ENCODE data around the gene TMEM200C.
"Not testable (repeated sequence)": the region's sequence is repeated elsewhere in the genome, so short reads cannot be mapped to it uniquely, and the experiment has no call there.

TMEM200C gene

GRCh38 chr18:5893956-5894610 is 1.2 kb downstream of the TMEM200C start:
- in situ Hi-C loops (cut with MboI; ENCODE audit: low sequenced_read_pairs), result loop anchor here (25.0 kb wide), 1 partner anchor 318 kb away; no protein-coding TSS in a partner anchor

- in situ Hi-C loops (cut with MboI; ENCODE audit: low sequenced_read_pairs), result loop anchor here (25.0 kb wide), 1 partner anchor 319 kb away; no protein-coding TSS in a partner anchor
Measured at GRCh38 chr18:5892823-5893431, 2.4 kb downstream of the TMEM200C start.

- in situ Hi-C loops (cut with MboI; ENCODE audit: low sequenced_read_pairs), result loop anchor here (25.0 kb wide), 1 partner anchor 320 kb away; no protein-coding TSS in a partner anchor
Measured at GRCh38 chr18:5891854-5892215, 3.5 kb downstream of the TMEM200C start.

GRCh38 chr18:5891184-5891853 is 4.0 kb downstream of the TMEM200C start:
- in situ Hi-C loops (cut with MboI; ENCODE audit: low sequenced_read_pairs), result loop anchor here (25.0 kb wide), 1 partner anchor 321 kb away; no protein-coding TSS in a partner anchor

DNA sequence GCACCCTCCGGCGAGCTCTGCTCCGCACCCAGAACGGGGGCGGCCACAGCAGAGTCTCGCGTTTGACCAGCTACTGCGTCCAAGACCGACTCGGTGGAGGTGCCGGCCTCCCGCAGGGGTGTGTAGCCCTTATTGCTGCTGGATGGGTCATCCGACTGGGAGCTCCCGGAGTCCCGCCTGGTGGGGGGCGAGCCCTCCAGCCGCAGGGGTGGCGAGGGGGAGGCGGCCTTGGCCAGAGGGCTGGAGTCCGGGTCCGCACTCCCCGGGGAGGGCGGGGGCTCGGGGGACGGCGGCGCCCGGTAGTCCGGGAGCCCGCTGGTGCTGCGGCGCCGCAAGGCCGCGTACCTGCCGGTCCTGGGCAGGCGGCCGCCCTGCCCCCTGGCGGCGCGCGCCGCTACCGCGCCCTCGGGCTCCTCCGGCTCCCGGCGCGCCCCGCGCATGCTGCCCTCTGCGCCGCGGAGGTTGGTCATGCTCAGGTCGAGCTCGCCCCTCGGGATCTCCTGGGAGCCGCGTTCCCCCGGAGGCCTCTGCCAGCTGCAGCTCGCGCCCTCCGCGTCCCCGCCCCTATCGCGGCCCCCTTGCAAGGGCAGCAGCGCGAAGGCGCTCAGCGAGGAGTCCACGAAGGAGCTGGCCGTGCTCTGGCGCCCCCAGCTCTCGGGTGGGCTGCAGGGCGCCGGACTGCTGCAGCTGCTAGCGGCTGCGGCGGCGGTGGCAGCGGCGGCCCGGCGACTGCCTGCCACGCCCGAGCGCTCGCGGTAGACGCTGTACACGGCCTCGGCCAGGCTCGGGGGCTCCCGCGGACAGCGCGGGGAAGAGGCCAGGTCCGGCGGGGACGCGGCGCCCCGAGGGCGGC is 4.8 kb downstream of the TMEM200C start:
- in situ Hi-C loops (cut with MboI; ENCODE audit: low sequenced_read_pairs), result loop anchor here (25.0 kb wide), 1 partner anchor 322 kb away; no protein-coding TSS in a partner anchor

DNA sequence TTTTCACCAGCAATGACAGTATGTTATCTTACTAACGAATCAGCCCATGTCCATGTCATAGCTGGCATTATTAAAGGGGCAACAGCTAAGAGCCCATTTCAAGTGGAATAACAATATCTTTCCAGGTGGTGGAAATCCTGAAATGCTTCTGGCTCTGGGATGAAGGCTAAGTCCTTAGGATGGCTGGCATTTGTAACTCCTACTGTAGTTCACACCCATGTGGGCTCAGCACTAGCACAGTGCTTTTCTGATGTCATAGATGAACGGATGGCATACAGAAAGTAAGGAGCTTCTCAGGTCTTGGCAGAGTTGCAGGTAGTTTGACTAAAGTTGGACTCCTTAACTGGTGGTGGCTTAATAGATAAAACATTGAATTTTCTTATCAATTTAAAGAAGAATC is 10.0 kb downstream of the TMEM200C start:
- in situ Hi-C loops (cut with MboI; ENCODE audit: low sequenced_read_pairs), result loop anchor here (25.0 kb wide), 1 partner anchor 327 kb away; no protein-coding TSS in a partner anchor

- in situ Hi-C loops (cut with MboI; ENCODE audit: low sequenced_read_pairs), result loop anchor here (25.0 kb wide), 1 partner anchor 328 kb away; no protein-coding TSS in a partner anchor
Measured at GRCh38 chr18:5884375-5884774, 10.9 kb downstream of the TMEM200C start.

GRCh38 chr18:5879479-5879882 is 15.8 kb downstream of the TMEM200C start:
- in situ Hi-C loops (cut with MboI; ENCODE audit: low sequenced_read_pairs), result loop anchor here (25.0 kb wide), 1 partner anchor 333 kb away; no protein-coding TSS in a partner anchor

- in situ Hi-C loops (cut with MboI; ENCODE audit: low sequenced_read_pairs), result loop anchor here (25.0 kb wide), 1 partner anchor 335 kb away; no protein-coding TSS in a partner anchor
Measured at GRCh38 chr18:5876891-5877290, 18.4 kb downstream of the TMEM200C start.

DNA sequence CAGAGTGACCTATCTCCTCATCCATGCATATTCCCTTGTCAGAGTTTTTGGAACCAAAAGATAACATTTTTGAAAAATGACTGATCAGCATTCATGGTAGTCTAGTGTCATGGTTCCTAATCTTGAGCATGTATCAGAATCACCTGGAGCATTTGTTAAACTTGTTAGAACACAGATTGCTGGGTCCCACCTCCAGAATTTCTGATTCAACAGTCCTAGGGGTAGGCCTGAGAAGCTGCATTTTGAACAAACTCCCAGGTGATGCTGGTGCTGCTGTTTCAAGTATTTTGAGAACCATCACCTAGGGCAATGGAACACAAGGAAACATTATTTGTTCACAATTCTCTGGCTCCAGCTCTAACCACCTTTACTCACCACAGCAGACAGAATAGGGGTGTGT is 21.0 kb downstream of the TMEM200C start:
- in situ Hi-C loops (cut with MboI; ENCODE audit: low sequenced_read_pairs), result no loop called here

GRCh38 chr18:5872886-5873285 is 22.4 kb downstream of the TMEM200C start:
- in situ Hi-C loops (cut with MboI; ENCODE audit: low sequenced_read_pairs), result no loop called here

GRCh38 chr18:5871426-5871825 is 23.9 kb downstream of the TMEM200C start:
- in situ Hi-C loops (cut with MboI; ENCODE audit: low sequenced_read_pairs), result no loop called here

- in situ Hi-C loops (cut with MboI; ENCODE audit: low sequenced_read_pairs), result no loop called here
Measured at GRCh38 chr18:5868218-5868854, 27.0 kb downstream of the TMEM200C start.

DNA sequence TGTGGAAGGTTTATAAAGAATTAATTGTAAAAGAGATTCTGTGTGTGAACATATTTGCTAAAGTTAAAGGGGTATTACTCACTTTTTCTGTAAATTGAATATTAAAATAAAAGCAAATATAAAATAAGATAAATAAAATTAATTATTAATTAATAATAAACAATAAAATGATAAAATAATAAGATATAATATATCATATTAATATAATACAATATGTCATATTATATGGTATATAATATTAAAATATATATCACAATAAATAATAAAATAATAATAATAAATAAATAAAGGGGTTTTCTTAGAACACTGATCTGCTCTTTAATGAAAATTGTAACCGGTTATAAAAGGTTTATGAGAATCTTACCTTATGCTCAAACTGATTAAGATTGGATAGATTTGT is 29.8 kb downstream of the TMEM200C start:
- in situ Hi-C loops (cut with MboI; ENCODE audit: low sequenced_read_pairs), result no loop called here

GRCh38 chr18:5862127-5862526 is 33.2 kb downstream of the TMEM200C start:
- in situ Hi-C loops (cut with MboI; ENCODE audit: low sequenced_read_pairs), result not testable (repeated sequence)

DNA sequence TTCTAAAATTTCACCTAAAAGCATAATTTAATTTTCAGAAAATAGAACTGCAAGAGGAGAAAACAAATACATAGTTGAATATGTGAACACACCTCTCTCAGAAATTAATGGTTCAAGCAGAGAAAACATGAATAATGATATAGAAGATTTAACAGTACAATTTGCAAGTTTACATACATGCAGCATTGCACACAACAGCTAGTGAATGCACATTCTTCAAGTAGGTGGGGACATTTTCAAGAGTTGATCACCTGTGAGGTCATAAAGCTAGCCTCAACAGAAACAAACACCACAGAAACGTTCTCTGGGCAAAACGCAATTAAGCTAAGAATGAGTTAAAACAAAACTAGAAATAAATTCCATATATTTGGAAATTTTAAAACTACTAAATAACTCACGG is 38.1 kb downstream of the TMEM200C start:
- in situ Hi-C loops (cut with MboI; ENCODE audit: low sequenced_read_pairs), result no loop called here

DNA sequence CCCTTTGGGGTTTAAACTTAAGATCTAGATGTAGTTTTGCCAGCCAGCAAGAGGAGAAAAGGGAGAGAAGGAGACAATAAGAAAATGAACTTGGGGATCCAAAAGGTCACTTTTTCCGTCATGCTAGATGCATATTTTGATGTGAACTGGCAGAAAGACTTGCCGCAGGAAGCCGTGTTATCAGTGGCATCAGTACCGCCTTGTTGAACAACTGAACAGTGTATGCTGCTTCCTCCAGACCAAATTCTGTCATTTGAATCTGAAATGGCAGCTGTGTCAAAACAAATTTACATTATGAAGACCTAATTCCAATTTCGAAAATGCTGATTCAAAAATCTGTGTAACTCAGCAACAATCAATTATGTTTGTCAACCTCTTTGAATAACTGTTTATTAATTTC is 42.1 kb downstream of the TMEM200C start:
- in situ Hi-C loops (cut with MboI; ENCODE audit: low sequenced_read_pairs), result no loop called here

GRCh38 chr18:5851998-5852397 is 43.3 kb downstream of the TMEM200C start:
- in situ Hi-C loops (cut with MboI; ENCODE audit: low sequenced_read_pairs), result no loop called here

- in situ Hi-C loops (cut with MboI; ENCODE audit: low sequenced_read_pairs), result no loop called here
Measured at GRCh38 chr18:5842653-5843052, 52.7 kb downstream of the TMEM200C start.

DNA sequence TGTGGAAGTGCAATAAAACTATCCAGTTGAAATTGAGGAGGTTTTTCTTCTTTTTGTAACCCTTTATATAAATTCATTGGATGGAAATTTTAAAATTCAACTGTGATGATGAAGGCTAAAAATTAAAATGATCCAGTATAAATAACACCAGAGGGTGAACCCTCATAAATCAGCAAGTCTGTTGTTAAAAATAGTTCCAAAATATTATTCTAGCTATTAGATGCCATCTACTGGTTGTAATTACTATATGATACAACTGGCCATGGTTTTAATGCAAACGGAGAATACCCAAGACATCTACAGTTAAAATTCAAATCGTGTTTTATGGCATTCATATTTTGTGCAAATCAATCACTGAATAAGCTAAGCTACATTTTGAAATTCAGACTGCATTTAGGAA is 53.8 kb downstream of the TMEM200C start:
- in situ Hi-C loops (cut with MboI; ENCODE audit: low sequenced_read_pairs), result no loop called here
